ENCODE results near the gene SSX2IP.
"Not testable (repeated sequence)": the region's sequence is repeated elsewhere in the genome, so short reads cannot be mapped to it uniquely, and the experiment has no call there.

Gene SSX2IP

DNA sequence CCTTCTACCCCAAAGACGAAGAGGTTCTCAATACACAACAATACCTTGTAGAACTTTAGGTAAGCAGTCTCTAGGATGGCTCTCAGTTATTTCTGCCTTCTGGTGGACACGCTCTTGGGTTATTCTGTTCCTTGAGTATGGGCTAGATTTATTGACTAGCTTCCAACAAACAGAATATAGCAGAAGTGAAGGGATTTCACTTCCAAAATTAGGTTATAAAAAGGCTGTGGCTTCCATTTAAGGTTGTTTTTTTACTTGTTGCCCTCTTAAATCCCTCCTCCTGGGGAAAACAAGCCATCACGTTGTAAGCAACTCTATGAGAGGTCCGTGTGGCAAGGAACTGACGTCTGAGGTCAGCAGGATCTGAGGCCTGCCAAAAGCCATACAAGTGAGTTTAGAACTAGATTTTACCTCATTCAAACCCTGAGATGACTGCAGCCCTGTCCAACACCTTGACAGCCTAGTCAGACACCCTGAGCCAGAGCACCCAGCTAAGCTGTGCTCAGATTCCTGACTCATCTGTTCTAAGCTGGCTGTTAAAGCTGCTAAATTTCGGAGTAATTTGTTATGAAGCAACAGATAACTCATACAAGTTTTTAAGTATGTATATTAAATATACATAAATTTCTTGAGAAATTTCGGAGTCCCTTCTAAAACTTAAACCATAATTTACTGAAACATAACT is 12.7 kb downstream of the SSX2IP start:
- no peak for DNase-seq

DNA sequence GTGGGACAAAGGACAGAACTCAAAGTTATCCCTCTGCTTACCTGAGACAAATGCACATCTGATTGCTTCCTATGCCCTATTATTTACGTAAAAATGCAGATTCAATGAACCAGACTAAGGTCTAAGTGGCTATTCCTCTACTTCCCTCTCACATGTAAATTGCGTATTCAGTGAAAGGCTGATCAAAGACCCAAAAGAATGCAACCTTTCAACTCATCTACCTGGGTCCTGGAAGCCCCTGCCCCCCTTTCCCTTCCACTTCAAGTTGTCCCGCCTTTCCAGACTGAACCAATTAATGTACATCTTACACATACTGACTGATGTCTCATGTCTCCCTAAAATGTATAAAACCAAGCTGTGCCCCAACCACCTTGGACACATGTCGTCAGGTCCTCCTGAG is 14.6 kb downstream of the SSX2IP start:
- DNase-seq = no peak

DNA sequence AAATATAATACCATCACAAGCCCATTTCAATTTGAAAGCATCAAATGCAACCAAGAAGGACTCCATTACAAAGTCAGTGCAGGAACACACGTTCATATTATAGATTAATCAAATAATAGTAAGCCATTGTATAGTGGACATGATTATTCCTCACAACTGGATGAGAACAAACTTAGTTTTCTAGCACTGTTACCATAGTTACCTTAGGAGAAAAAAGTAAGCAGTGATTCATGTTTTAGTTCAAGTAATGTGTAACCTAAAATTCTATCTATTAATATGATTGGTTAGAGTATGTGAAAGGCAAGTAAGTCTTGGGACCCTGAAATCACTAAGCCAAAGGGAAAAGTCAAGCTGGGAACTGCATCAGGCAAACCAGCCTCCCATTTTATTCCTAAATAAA is 15.2 kb downstream of the SSX2IP start:
- DNase-seq = no peak

DNA sequence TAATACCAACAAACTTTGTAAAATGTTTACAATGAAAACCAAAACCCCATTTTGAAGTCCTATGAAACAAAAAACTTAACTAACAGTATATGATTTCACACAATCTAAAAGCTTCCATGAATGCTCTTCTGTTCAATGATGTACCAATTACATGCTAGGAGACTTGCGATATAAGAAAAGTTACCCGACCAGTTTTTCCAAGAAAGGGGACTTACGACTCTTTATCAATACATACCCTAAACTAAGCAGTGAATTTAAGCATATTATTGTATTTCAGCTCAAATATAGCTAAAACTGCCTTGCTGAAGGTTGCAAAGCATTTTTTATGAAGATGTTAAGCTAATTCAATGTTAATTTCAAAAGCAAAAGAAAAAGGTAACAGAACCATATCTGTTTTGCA is 15.6 kb downstream of the SSX2IP start:
- DNase-seq = no peak

DNA sequence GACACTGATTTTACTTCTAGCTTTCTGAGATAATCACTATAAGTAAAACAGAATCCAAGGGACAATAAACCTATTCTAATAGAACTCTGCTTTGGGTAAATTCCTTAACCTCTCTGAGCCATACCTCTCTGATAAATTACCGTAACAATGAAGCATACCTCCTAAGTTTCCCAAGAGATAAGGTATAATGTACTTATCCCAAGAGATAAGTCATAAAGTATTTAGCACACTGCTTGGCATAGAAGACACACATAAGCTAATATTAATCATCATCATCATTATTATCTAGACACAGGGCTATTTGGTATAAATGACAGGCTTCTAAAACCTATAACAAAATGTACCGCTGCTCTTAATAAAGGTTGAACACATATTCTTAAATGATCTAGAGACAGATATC is 16.2 kb downstream of the SSX2IP start:
- DNase-seq = no peak

DNA sequence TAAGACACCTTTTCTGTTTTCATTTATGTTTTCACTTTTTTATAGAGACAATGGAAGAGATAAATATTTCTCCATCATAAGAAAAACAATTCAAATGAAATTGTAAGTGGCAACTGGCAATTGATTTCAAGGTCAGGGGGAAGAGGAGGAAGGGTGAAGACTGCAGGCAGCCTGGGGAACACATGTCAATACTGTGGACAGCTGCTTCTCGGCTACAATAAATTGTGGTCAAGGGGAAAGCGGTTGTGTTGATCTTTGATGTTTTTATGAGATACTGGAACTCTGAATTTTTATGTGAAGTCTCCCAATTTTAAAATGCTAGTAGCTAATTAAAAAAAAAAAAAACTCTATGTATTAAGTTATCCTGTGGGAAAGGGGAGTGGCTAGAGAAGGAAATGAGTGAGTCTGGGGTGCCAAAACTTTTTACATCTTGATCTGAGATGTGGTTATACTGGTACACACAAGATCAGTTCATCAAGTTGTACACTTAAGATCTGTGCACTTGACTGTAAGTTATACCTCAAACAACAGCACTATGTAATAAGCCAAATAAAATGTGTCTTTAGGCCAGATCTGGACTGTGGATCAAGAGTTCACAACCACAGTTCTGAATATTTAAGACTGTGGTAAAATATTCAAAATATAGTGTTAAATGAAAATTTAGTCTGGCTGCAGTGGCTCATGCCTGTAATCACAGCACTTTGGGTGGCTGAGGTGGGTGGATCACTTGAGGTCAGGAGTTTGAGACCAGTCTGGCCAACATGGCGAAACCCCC is 18.0 kb downstream of the SSX2IP start:
- DNase-seq = no peak

DNA sequence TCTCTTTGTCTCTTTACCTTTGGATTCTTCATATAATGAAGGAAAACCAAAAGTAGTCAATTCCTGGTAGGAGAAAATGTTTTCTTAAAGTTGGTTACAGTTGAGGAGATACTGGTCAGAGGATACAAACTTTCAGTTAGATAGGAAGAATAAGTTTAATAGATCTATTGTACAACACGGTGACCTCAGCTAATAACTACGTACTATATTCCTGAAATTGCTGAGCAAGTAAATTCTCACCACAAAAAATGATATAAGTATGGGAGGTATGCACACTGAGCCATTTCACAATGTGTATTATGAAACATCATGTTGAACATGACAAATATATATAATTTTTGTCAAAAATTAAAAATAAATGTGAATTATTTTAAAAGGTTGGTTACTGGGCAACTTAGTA is 20.4 kb downstream of the SSX2IP start:
- no peak for DNase-seq

DNA sequence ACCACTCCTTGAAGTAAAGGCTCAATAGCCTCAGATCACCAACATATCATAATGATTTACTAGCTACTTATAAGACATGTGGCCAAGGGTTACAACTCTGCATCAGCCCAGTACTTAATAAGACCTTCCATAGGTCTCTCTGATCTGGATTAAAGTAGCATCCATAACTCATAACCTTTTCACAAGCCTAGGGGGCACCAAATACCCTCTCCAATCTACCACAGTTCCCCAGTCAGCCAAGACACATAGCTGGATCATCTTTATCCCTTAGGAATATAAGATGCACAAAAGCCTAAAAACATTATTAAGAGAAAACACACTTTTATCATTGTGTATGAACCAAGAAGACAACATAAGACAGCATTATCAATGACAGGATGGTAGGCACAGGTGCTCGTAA is 22.1 kb downstream of the SSX2IP start:
- DNase-seq = no peak

DNA sequence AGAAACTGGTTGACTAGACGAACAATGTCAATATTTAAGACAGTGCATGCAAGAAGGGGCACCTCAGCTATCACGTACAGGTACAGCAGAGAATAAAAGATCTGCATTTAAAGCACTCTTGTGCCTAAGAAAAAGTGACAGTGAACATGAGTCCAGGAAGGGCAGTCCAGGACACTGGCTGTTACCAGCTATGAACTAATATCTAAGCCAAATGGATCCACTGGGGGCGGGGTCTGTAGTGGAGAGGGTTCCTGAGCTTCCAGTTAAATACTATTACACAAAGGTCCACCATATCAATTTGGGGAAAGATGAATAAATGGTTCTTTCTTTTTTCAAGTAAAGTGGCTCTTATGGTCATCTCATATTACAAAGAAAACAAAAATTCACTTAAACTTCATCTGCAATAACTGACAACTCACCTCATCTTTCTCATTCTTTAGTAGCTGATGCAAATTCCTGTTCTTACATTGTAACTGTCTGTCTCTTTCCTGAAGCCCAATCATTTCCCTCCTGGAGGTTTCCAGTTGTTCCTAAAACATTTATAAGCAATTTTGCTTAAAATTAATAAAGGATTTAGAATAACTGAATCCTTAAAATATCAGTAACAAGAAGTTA is 24.5 kb downstream of the SSX2IP start:
- no peak for DNase-seq

DNA sequence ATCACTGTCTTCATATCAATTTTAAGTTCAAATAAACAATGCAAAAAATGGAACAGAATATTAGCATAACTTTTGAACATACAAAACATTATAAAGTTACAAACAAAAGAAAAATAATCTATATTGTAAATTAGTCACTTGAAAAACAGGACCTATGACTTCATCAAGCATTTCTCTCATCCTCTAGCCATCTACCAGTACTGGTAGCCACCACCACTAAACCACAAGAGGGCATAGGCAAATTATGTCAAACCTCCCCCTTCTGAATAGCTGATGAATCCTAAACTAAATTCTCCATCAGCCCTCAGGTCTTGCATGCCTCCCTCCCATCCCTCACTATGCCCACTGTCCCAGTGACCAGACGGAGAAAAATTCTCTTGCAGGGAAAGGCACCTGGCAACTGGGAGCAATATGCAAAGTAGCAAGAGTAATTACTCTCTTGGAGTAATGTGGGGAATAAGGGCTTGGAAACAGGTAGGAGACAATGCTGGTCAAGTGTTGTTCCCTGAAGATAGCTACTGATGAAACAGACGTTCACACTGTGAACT is 37.1 kb downstream of the SSX2IP start:
- DNase-seq = no peak

DNA sequence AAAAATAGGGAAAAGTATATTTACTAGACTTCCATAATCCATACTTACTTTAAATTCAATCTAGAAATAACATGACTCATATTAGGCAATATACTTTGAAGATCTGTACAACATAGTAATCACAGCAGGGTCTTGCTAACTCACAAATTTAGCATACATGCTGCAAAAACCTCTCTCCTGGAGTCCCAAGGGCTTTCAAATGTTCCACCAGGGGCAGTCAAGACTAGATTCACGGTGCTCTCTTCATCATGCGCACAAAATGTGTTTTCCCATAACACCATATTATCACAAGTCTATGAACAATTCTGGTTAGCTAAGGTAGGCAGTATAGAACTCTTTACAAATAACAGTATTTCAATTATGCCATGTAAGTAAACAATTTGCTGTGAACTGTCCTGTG is 45.8 kb downstream of the SSX2IP start:
- no peak for DNase-seq

DNA sequence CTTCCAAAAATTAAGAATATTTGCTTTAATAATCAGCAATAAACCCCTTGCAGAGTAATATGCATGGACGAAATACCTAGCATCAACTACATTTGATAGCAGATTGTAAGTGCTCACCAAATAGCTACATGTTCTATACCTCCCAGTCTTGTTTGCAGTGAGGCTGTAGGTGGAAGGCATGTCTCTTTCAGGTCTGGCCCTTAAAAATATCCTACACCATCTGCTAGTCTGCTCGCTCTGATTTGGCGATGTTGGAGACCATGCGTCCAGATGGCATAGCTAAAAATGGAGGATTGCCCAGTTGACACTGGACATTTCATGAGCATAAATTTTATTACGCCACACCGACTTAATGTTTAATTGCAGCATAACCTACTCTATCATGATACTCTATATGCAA is 47.1 kb downstream of the SSX2IP start:
- DNase-seq = peak in 2 of 58 donors; percentile 4 to 32

DNA sequence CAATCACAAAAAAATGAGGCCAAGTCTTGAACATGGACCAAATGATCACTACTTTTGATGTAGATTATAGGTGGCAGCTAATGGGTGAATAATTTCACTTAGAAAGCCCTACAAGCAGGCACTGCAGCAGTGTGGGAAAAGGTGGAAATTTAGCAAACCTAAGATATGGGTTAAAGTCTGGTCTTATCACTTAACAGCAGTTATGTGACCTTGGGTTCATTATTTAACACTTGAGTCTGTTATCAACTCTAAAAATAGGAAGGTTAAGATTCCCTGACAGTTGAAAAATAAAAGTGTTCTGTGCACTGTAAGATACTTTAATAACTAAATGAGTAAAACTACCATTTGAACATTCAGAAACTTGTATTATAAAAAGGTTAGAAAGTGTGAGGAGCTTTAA is 47.5 kb downstream of the SSX2IP start:
- no peak for DNase-seq

DNA sequence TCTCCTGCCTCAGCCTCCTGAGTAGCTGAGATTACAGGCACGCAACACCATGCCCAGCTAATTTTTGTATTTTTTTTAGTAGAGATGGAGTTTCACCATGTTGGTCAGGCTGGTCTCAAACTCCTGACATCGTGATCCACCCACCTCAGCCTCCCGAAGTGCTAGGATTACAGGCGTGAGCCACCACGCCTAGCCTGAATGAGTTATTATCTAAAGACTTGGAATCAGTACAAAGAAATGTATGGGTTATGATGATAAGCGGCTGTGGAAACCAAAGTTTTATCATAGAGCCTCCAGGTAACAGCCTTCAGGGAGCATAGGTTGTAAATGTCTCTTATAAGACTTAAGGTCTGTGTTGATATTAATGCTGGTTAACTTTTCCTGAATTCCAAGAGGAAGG is 50.5 kb downstream of the SSX2IP start:
- not testable (repeated sequence) for DNase-seq

DNA sequence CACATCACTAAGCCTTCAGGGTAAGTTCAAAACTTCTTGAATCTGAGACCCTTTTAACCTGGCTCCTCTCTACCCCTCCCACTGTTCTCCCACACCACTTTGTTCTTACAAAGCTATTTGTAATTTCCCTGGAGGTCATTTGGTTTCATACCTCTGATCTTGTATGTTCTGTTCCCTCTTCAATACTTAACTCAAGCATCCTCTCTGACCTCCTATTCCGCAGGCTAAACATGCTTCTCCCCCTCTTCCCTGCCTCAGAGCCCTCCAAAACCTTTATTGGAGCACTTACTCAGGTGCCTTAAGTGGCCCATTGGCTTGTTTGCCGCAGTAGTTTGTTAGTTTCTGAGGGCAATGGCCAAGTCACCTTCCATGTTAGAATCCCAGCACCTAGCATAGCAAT is 54.8 kb downstream of the SSX2IP start:
- no peak for DNase-seq

DNA sequence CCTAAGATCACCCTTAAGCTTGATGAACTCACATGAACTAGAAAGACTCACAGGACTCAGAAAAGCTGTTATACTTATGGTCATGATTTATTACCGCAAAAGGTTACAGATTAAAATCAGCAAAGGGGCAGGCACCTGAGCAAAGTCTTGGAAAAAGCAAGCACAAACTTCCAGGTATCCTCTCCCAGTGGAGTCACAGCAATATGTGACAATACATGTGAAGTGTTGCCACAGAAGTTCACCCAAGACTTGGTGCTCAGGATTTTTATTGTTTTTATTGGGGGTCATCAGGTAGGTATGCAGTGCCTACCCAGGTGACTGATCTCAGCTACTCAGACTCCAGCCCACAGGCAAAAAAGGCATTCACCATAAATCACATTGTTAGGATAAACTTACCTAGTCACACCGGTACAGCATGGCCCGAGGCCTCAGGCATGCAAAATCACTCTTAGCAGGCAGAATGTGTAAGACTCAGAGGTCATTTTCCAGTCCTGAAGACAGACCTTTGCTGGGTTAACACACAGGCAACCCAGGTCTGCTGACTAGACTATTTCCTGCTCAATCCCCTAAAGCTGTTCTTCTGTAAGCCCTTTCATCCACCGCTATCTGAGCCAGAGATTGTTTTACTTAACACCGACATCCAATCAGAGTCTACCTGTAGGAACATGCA is 55.6 kb downstream of the SSX2IP start:
- no peak for DNase-seq

DNA sequence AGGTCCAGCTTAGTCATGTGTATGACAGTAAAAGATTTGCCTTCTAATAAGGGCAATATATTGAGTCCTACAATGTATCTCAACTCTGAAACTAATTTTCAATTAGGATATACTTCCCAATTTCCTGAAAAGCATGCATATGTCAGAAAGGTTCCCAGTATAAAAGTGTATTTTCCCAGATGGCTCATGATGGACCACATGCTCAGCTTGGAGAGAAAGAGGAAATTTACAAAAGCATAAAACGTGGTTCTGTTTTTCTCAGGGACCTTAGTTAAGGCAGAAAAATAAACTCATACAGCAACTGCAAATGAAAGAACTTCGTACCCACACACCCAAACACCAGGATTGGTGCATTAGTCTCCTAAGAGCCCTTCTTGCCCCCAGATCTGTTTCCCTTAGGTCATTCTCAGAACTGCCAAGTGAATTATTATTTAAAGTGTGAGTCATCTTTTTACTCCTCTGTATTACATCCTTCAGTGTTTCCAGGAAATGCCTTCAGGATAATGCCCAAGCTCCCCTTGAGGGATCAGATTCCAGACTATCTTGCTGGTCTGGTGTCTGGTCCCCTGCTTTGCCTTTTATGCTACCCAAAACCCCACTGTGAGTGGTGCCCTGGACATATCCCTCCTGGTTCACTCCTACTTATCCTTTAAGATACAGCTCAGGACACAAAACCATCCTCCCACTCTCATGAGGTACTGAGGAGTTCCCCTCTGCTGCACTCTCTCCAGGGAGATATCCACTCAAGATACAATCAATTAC is 57.4 kb downstream of the SSX2IP start:
- DNase-seq = no peak

DNA sequence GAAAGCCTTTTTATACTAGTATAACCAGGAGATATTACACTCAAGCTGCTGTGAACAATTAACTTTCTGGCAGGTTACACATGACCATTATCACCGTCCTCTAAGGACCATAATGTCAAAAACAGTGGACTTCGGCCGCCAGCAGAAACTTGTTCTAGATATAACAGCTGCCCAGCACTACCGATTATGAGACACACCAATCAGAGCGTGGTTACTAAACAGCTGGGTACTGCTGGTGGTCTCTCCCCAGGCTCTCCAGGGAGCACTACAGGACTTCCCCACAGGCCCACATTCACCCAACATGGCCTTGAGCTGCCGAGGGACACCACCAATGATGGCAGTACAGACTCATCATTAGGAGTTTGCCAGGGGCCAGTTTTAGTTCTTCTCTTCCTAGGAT is 58.1 kb downstream of the SSX2IP start:
- DNase-seq = no peak

DNA sequence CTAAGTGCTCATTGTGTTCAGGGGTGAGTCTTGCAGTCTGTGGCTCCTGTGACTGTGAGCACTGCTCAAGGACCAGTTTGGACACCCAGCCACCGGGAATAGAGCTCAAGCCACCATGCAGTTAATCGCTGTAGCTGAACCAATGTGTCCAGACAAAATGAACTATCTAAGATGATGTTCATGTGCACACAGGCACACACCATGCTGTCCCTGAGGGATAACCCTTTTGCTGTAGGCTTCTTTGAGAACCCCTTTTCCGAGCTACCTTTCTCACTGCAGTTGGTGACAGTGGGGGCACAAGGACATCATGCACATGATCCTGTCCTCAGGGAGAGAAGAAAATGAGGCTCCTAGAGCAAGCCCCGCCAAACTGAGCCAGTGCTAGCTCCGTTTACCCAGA is 65.4 kb downstream of the SSX2IP start:
- no peak for DNase-seq

DNA sequence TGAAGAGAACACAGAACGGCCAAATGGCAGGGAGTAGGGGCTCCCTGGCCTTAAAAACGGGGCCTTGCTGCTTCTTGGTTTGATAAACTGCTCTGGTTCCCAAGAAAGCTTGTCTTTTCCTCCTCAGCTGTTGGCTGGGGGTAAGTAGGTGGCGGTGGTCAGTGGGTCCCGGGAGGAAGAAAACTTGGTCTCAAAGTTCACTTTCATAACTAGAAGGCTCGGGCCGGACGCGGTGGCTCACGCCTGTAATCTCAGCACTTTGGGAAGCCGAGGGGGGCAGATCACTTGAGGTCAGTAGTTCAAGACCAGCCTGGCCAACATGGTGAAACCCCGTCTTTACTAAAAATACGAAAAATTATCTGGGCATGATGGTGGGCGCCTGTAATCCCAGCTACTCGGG is 68.7 kb downstream of the SSX2IP start:
- DNase-seq = no peak

DNA sequence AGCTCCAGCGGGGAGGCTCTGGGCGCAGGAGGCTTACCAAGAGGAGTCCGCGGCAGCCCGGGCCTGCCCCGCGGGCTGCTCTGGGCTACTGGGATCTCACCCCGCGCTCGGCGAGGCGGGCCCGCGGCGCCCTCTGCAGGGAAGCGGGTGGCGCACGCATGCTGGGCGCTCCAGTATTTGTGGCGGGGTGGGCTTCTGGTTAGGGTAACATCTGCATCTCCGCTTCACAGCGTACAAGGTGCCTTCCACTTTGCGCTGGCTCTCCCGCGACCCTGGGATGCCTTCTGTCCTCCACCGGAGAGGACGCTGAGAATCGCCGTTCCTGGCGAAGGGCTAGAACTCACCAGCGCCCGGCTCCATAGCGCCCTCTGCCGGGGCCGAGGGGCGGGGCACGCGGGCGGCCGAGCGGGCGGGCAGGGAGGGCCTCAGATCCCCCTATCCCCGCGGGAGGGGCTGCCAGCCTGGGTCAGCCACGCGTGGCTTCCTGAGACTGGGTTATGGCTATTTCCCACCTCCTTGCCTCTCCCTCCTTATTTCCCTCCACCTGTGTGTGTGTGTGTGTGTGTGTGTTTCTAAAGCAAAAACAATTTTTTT is 69.4 kb downstream of the SSX2IP start:
- DNase-seq = peak in 55 of 58 donors; percentile 24 to 87 (median 68)
